ENCODE results near the gene ASXL2. TPM values are rescaled to one million over a fixed set of nuclear protein-coding genes. Genes with fewer than 3 reads are reported as not detected.

ASXL2 gene
- total RNA-seq, 1 experiment from 2014 or later: 32.7 TPM

DNA sequence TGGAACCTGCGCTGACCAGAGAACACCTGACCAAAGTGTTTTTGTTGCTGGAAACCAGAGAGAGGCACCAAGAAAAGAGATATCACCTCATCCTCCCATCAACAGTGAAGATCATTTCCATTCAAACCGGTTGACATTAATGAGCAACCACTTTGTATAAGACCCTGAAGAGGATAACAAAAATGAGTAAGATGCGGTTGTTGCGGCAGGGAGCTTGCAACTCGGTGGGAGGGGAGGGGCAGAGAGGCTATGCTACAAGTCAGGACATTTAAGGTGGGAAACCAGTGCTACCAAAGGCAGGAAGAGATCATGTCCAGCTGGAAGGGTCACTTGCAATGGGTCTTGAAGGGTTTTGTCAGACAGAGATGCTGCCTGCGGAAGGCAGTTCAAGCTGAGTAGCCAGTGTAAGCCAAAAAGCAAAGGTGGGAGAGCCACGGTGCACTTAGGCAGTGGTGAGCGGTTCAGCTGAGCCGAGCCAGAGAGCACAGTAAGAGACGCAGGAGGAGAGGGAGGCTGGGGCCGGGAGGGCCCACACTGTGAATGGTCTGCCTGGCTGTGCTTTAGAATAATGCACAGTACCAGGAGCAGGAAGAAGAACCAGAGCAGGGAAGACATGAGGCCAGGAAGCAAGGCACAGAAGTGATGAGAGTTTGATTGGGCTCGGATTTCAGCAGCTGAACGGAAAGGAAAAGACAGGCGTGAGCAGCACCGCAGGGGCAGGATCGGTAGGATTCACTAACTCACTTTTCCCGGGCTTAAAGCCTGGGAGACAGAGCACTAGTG lies 180.5 kb downstream of the ASXL2 start:
- Histone ChIP-seq H4K20me1 (ENCODE audit: control insufficient read depth, insufficient read depth, insufficient read length) (no peaks in the 10 kb centered on the region), H3K9ac (ENCODE audit: extremely low read depth, insufficient read length, low read length) (no peak overlapping the region), H2BK15ac (ENCODE audit: low read depth, low read length) (no peak overlapping the region), H3K27me3 (ENCODE audit: insufficient read depth, low read length) (no peaks in the 10 kb centered on the region), H3K4ac (ENCODE audit: low read depth, low read length) (no peak overlapping the region), H3K4me2 (ENCODE audit: insufficient read depth, insufficient read length, low read length) (peak overlapping the region; percentile 37), H3K4me1 (ENCODE audit: insufficient read depth, low read length) (peaks cover 1% of the 10 kb centered on the region; the same call in 1 of the 2 replicates), H3T11ph (ENCODE audit: low read length) (no peak overlapping the region), H3K18ac (ENCODE audit: insufficient read length, low read depth, low read length) (no peak overlapping the region), H4K91ac (ENCODE audit: insufficient read length, low read depth, low read length) (no peak overlapping the region), H4K8ac (replicated peaks; ENCODE audit: insufficient read length, low read depth, low read length) (no peak overlapping the region), H3K9me3 (ENCODE audit: control insufficient read depth, low read depth, low read length) (no peaks in the 10 kb centered on the region), H2AFZ (ENCODE audit: low read length) (peak overlapping the region; percentile 26), H2BK120ac (ENCODE audit: low read depth, low read length, poor library complexity, severe bottlenecking) (no peak overlapping the region), H2AK5ac (ENCODE audit: insufficient read length, low read length) (no peak overlapping the region), H2BK5ac (ENCODE audit: insufficient read length, low read length) (no peak overlapping the region), H3K27ac (ENCODE audit: insufficient read length, low read depth, low read length) (no peak overlapping the region), H3K23ac (ENCODE audit: insufficient read length, low read depth, low read length) (no peak overlapping the region), H2BK20ac (ENCODE audit: low read depth, low read length, poor library complexity, severe bottlenecking) (no peak overlapping the region), H4K5ac (ENCODE audit: insufficient read length, low read depth, low read length) (no peak overlapping the region), H3K23me2 (ENCODE audit: insufficient read length, low read depth, low read length, poor library complexity, severe bottlenecking) (no peaks in the 10 kb centered on the region), H2BK12ac (ENCODE audit: insufficient read length, low read depth, low read length) (no peak overlapping the region), H3K14ac (ENCODE audit: insufficient read depth, low read length) (0 out of 2 replicates have a peak overlapping the region, but pooled peaks have one; percentile 4), H3K79me1 (ENCODE audit: insufficient read depth, low read depth, low read length, poor library complexity, severe bottlenecking) (no peaks in the 10 kb centered on the region), H3K79me2 (ENCODE audit: insufficient read depth, low read length) (no peaks in the 10 kb centered on the region), H3K56ac (ENCODE audit: insufficient read length, low read depth, low read length) (no peak overlapping the region)
- WGBS (ENCODE audit: extremely low coverage, insufficient read length, low lambda C conversion rate): no CpG with 5 or more reads among the region's 17 CpGs
- DNase-seq: peak; percentile 49
- Mint-ChIP-seq H3K4me3 (no peak overlapping the region), H3K4me1 (peaks cover 2 to 3% of the 10 kb centered on the region in 2 experiments; a peak in 2 of 4 replicates), H3K27me3 (ENCODE audit: low read depth) (0 out of 2 replicates have a peak, but pooled peaks cover 2% of the 10 kb centered on the region), H3K27ac (no peak overlapping the region), H3K9me3 (no peaks in the 10 kb centered on the region), H3K36me3 (ENCODE audit: insufficient read depth in 1 of 3, low read depth in 3 of 3) (no peaks in the 10 kb centered on the region)
- TF ChIP-seq, protein P1, sequence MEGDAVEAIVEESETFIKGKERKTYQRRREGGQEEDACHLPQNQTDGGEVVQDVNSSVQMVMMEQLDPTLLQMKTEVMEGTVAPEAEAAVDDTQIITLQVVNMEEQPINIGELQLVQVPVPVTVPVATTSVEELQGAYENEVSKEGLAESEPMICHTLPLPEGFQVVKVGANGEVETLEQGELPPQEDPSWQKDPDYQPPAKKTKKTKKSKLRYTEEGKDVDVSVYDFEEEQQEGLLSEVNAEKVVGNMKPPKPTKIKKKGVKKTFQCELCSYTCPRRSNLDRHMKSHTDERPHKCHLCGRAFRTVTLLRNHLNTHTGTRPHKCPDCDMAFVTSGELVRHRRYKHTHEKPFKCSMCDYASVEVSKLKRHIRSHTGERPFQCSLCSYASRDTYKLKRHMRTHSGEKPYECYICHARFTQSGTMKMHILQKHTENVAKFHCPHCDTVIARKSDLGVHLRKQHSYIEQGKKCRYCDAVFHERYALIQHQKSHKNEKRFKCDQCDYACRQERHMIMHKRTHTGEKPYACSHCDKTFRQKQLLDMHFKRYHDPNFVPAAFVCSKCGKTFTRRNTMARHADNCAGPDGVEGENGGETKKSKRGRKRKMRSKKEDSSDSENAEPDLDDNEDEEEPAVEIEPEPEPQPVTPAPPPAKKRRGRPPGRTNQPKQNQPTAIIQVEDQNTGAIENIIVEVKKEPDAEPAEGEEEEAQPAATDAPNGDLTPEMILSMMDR (conservative IDR thresholded peaks at IDR 0.05): no peak
